ENCODE results near the gene MCU. TPM values are rescaled to one million over a fixed set of nuclear protein-coding genes. Genes with fewer than 3 reads are reported as not detected.

The MCU gene
- polyA plus RNA-seq, 1 donor (not counting 4 experiments of a cell fraction or from before 2014, with no cell fraction given) = 103 TPM

GRCh38 chr10:72763201-72763600 is 71.3 kb downstream of the MCU start:
- DNase-seq (ENCODE audit: low read depth, low spot score) (no peak), FAIRE-seq (no peak)
- H2AFZ ChIP-seq (ENCODE audit: control insufficient read depth, low read length) = no peak overlapping the region
- H3K27me3 ChIP-seq (ENCODE audit: control insufficient read depth, extremely low read depth, insufficient read depth, low read length) = no peaks in the 10 kb centered on the region
- H4K20me1 ChIP-seq (ENCODE audit: control insufficient read depth, extremely low read depth, insufficient read depth, low read length) = peaks cover 2% of the 10 kb centered on the region
- no peak overlapping the region for H3K9ac ChIP-seq (ENCODE audit: control insufficient read depth, extremely low read depth, insufficient read depth, low read length)
- H3K4me3 ChIP-seq (ENCODE audit: control insufficient read depth in 2 of 3, extremely low read depth in 1 of 3, insufficient read depth in 2 of 3, low read depth in 1 of 3, low read length in 3 of 3) = no peak overlapping the region
- no peak for TF ChIP-seq CTCF (optimal IDR thresholded peaks at IDR 0.05 in 1 of 3, IDR thresholded peaks at IDR 0.05 in 1 of 3, conservative IDR thresholded peaks at IDR 0.05 in 1 of 3; ENCODE audit: extremely low read depth in 1 of 3, insufficient read depth in 2 of 3, low read length in 3 of 3)
- TF ChIP-seq EZH2 (IDR thresholded peaks at IDR 0.05; ENCODE audit: low read length) = no peak
- dilution Hi-C loops (cut with MboI; ENCODE audit: extremely low pct_ligation_motif_present, low sequenced_read_pairs) = no loop called here
- no peak overlapping the region for H3K27ac ChIP-seq (ENCODE audit: control insufficient read depth, insufficient read depth, low read length)
- peaks cover 1% of the 10 kb centered on the region for H3K9me3 ChIP-seq (ENCODE audit: control insufficient read depth, low read depth, low read length)
- H3K79me2 ChIP-seq (ENCODE audit: control insufficient read depth, insufficient read depth, low read length) = peaks cover 25% of the 10 kb centered on the region
- H3K4me1 ChIP-seq (ENCODE audit: control insufficient read depth, extremely low read depth, insufficient read depth, low read length) = peaks cover 12% of the 10 kb centered on the region
- no peak overlapping the region for H3K4me2 ChIP-seq (ENCODE audit: control insufficient read depth, extremely low read depth, insufficient read depth, low read depth, low read length)
- peaks cover 2% of the 10 kb centered on the region for H3K9me1 ChIP-seq (ENCODE audit: control insufficient read depth, extremely low read depth, insufficient read depth, low read length)
- H3K36me3 ChIP-seq (ENCODE audit: control insufficient read depth in 2 of 2, extremely low read depth in 1 of 2, insufficient read depth in 2 of 2, low read length in 2 of 2) = no peaks in the 10 kb centered on the region

GRCh38 chr10:72764151-72764550 is 72.2 kb downstream of the MCU start:
- H3K79me2 ChIP-seq (ENCODE audit: control insufficient read depth, insufficient read depth, low read length) = peaks cover 28% of the 10 kb centered on the region

More at GRCh38 chr10:72764151-72764550, 72.2 kb downstream of the MCU start:
- Histone ChIP-seq H3K36me3 (ENCODE audit: control insufficient read depth in 2 of 2, extremely low read depth in 1 of 2, insufficient read depth in 2 of 2, low read length in 2 of 2) (no peaks in the 10 kb centered on the region), H3K4me2 (ENCODE audit: control insufficient read depth, extremely low read depth, insufficient read depth, low read depth, low read length) (peak overlapping the region; percentile 51), H3K4me1 (ENCODE audit: control insufficient read depth, extremely low read depth, insufficient read depth, low read length) (peaks cover 12% of the 10 kb centered on the region), H3K9me3 (ENCODE audit: control insufficient read depth, low read depth, low read length) (peaks cover 1% of the 10 kb centered on the region), H3K4me3 (ENCODE audit: control insufficient read depth in 2 of 3, extremely low read depth in 1 of 3, insufficient read depth in 2 of 3, low read depth in 1 of 3, low read length in 3 of 3) (no peak overlapping the region), H3K27me3 (ENCODE audit: control insufficient read depth, extremely low read depth, insufficient read depth, low read length) (no peaks in the 10 kb centered on the region), H2AFZ (ENCODE audit: control insufficient read depth, low read length) (no peak overlapping the region), H4K20me1 (ENCODE audit: control insufficient read depth, extremely low read depth, insufficient read depth, low read length) (peaks cover 2% of the 10 kb centered on the region), H3K9ac (ENCODE audit: control insufficient read depth, extremely low read depth, insufficient read depth, low read length) (no peak overlapping the region), H3K27ac (ENCODE audit: control insufficient read depth, insufficient read depth, low read length) (no peak overlapping the region), H3K9me1 (ENCODE audit: control insufficient read depth, extremely low read depth, insufficient read depth, low read length) (peaks cover 2% of the 10 kb centered on the region)
- FAIRE-seq = peak; percentile 73
- no peak for TF ChIP-seq EZH2 (IDR thresholded peaks at IDR 0.05; ENCODE audit: low read length)
- no peak for TF ChIP-seq CTCF (optimal IDR thresholded peaks at IDR 0.05 in 1 of 3, IDR thresholded peaks at IDR 0.05 in 1 of 3, conservative IDR thresholded peaks at IDR 0.05 in 1 of 3; ENCODE audit: extremely low read depth in 1 of 3, insufficient read depth in 2 of 3, low read length in 3 of 3)
- DNase-seq (ENCODE audit: low read depth, low spot score) = peak; percentile 15
- dilution Hi-C loops (cut with MboI; ENCODE audit: extremely low pct_ligation_motif_present, low sequenced_read_pairs) = no loop called here

Measured in keratinocyte (primary cell).